MM.1S (cell line): ENCODE measurements around the gene ARMC2.

ENCODE experiments used
- DNase-seq: peaks from one replicate; pipeline ENCODE4 v3.0.0-alpha.2; 2015
- H2AFZ ChIP-seq: fragments of 300-600 bp; sonication (generic); 2 replicates; pipeline ENCODE4 v1.6.0; 2016; ENCODE audit warnings: antibody characterized with exemption, low read length
- H3F3A ChIP-seq: fragments of 300-600 bp; sonication (generic); 2 replicates; pipeline ENCODE4 v1.6.1; 2016; ENCODE audit warnings: mild to moderate bottlenecking, antibody characterized with exemption, low read length, moderate library complexity, mixed read lengths; ENCODE audit not compliant: insufficient read depth
- H3K27ac ChIP-seq: fragments of 300-600 bp; sonication (generic); 2 replicates; pipeline ENCODE4 v1.5.1; 2016; ENCODE audit warnings: mild to moderate bottlenecking, low read length
- H3K27me3 ChIP-seq: fragments of 300-600 bp; sonication (generic); replicated peaks from 2 replicates; pipeline ENCODE4 v1.6.0; 2016; ENCODE audit warnings: low read length; ENCODE audit not compliant: insufficient read depth
- H3K36me3 ChIP-seq: fragments of 300-600 bp; sonication (generic); replicated peaks from 2 replicates; pipeline ENCODE4 v1.6.1; 2016; ENCODE audit warnings: mild to moderate bottlenecking, low read length, mixed read lengths; ENCODE audit not compliant: insufficient read depth
- H3K4me1 ChIP-seq: fragments of 300-600 bp; sonication (generic); 2 replicates; pipeline ENCODE4 v1.6.1; 2016; ENCODE audit warnings: low read length, mixed read lengths
- H3K4me2 ChIP-seq: fragments of 300-600 bp; sonication (generic); 2 replicates; pipeline ENCODE4 v1.6.0; 2016; ENCODE audit warnings: low read depth, low read length
- H3K4me3 ChIP-seq: fragments of 300-600 bp; sonication (generic); 2 replicates; pipeline ENCODE4 v1.5.1; 2016; ENCODE audit warnings: low read length, mixed read lengths
- H3K79me2 ChIP-seq: fragments of 300-600 bp; sonication (generic); 2 replicates; pipeline ENCODE4 v1.6.1; 2016; ENCODE audit warnings: mixed run types, low read length, mixed read lengths
- H3K9ac ChIP-seq: fragments of 300-600 bp; sonication (generic); 2 replicates; pipeline ENCODE4 v1.6.1; 2016; ENCODE audit warnings: low read length, mixed read lengths
- H3K9me2 ChIP-seq: fragments of 300-600 bp; sonication (generic); replicated peaks from 2 replicates; pipeline ENCODE4 v1.6.1; 2016; ENCODE audit warnings: mild to moderate bottlenecking, low read length, mixed read lengths; ENCODE audit not compliant: insufficient read depth
- H3K9me3 ChIP-seq: fragments of 300-600 bp; sonication (generic); replicated peaks from 2 replicates; pipeline ENCODE4 v1.6.1; 2016; ENCODE audit warnings: mild to moderate bottlenecking, low read length, mixed read lengths; ENCODE audit not compliant: insufficient read depth
- H4K20me1 ChIP-seq: fragments of 300-600 bp; sonication (generic); 2 replicates; pipeline ENCODE4 v1.6.1; 2016; ENCODE audit warnings: mild to moderate bottlenecking, low read length, moderate library complexity, mixed read lengths; ENCODE audit not compliant: insufficient read depth
- CTCF ChIP-seq: fragments of 300-600 bp; sonication (generic); IDR thresholded peaks from 2 replicates; pipeline ENCODE4 v1.5.1; 2016; ENCODE audit warnings: antibody characterized with exemption, low read length, mixed read lengths
- EZH2 ChIP-seq: fragments of 300-600 bp; sonication (generic); optimal IDR thresholded peaks from 2 replicates; pipeline ENCODE3; 2017; ENCODE audit warnings: low read depth, mild to moderate bottlenecking, antibody characterized with exemption, low read length, mixed read lengths
- EZH2phosphoT487 ChIP-seq: fragments of 300-600 bp; sonication (generic); IDR thresholded peaks from 2 replicates; pipeline ENCODE4 v1.6.1; 2018; ENCODE audit warnings: antibody characterized with exemption, low read length

Gene ARMC2

GRCh38 chr6:108989700-108990099, 141.5 kb downstream of the ARMC2 start:
- Histone ChIP-seq H2AFZ (no peak overlapping the region), H3K9me2 (no peaks in the 10 kb centered on the region), H4K20me1 (no peaks in the 10 kb centered on the region), H3K9ac (no peak overlapping the region), H3K79me2 (no peaks in the 10 kb centered on the region), H3K27me3 (no peaks in the 10 kb centered on the region), H3K9me3 (no peaks in the 10 kb centered on the region), H3K36me3 (peaks cover 6% of the 10 kb centered on the region), H3F3A (no peaks in the 10 kb centered on the region), H3K4me3 (no peak overlapping the region), H3K4me1 (no peaks in the 10 kb centered on the region), H3K4me2 (no peak overlapping the region), H3K27ac (no peak overlapping the region)
- DNase-seq: no peak
- TF ChIP-seq CTCF: no peak
- no peak for TF ChIP-seq EZH2phosphoT487
- TF ChIP-seq EZH2: no peak

- no peak overlapping the region for H3K4me2 ChIP-seq
- peaks cover 6% of the 10 kb centered on the region for H3K36me3 ChIP-seq
- H3K4me1 ChIP-seq: no peaks in the 10 kb centered on the region
- H2AFZ ChIP-seq: no peak overlapping the region
- DNase-seq: no peak
- H3K27ac ChIP-seq: no peak overlapping the region
- no peaks in the 10 kb centered on the region for H3K79me2 ChIP-seq
- TF ChIP-seq EZH2: no peak
- TF ChIP-seq CTCF: no peak
- no peak for TF ChIP-seq EZH2phosphoT487
- no peak overlapping the region for H3K9ac ChIP-seq
- H3K9me2 ChIP-seq: no peaks in the 10 kb centered on the region
- no peaks in the 10 kb centered on the region for H4K20me1 ChIP-seq
- H3K4me3 ChIP-seq: no peak overlapping the region
- H3K27me3 ChIP-seq: no peaks in the 10 kb centered on the region
- no peaks in the 10 kb centered on the region for H3K9me3 ChIP-seq
- no peaks in the 10 kb centered on the region for H3F3A ChIP-seq
Observed at GRCh38 chr6:108993876-108994275, 145.7 kb downstream of the ARMC2 start.

GRCh38 chr6:108995296-108995695, 147.1 kb downstream of the ARMC2 start:
- no peak overlapping the region for H2AFZ ChIP-seq
- H3F3A ChIP-seq: no peaks in the 10 kb centered on the region
- TF ChIP-seq EZH2: no peak
- no peak for TF ChIP-seq CTCF
- no peak for TF ChIP-seq EZH2phosphoT487
- H3K4me2 ChIP-seq: no peak overlapping the region
- H3K9me3 ChIP-seq: no peaks in the 10 kb centered on the region
- H3K79me2 ChIP-seq: no peaks in the 10 kb centered on the region
- no peaks in the 10 kb centered on the region for H3K27me3 ChIP-seq
- H4K20me1 ChIP-seq: no peaks in the 10 kb centered on the region
- H3K4me3 ChIP-seq: no peak overlapping the region
- no peak overlapping the region for H3K9ac ChIP-seq
- no peaks in the 10 kb centered on the region for H3K9me2 ChIP-seq
- no peaks in the 10 kb centered on the region for H3K4me1 ChIP-seq
- no peak for DNase-seq
- peaks cover 6% of the 10 kb centered on the region for H3K36me3 ChIP-seq
- H3K27ac ChIP-seq: no peak overlapping the region
